OCI-LY3 (cell line): ENCODE measurements around the gene TMEM200B.
"Not testable (repeated sequence)": the region's sequence is repeated elsewhere in the genome, so short reads cannot be mapped to it uniquely, and the experiment has no call there.

ENCODE experiments used
- H2AFZ ChIP-seq: fragments of 200-600, 300-600 bp; shearing (Covaris generic); 2 replicates; pipeline ENCODE4 v1.6.0; 2014; ENCODE audit warnings: antibody characterized with exemption, low read depth, low read length
- H3K27ac ChIP-seq: fragments of 200-600, 300-600 bp; sonication (generic); 2 replicates; pipeline ENCODE4 v1.5.1; 2014; ENCODE audit warnings: mild to moderate bottlenecking, low read length, moderate library complexity, mixed read lengths
- H3K27me3 ChIP-seq: fragments of 200-600, 300-600 bp; sonication (generic); 2 replicates; pipeline ENCODE4 v1.6.1; 2014; ENCODE audit warnings: low read depth, low read length, mixed read lengths
- H3K36me3 ChIP-seq: fragments of 200-600, 300-600 bp; sonication (generic); replicated peaks from 2 replicates; pipeline ENCODE3; 2014; ENCODE audit warnings: low read depth, low read length, mixed read lengths
- H3K4me1 ChIP-seq: fragments of 300-600, 200-600 bp; sonication (generic); 2 replicates; pipeline ENCODE4 v1.6.1; 2014; ENCODE audit warnings: low read length, mixed read lengths
- H3K4me2 ChIP-seq: fragments of 200-600, 300-600 bp; sonication (generic); 2 replicates; pipeline ENCODE4 v1.6.1; 2014; ENCODE audit warnings: low read length, mixed read lengths
- H3K4me3 ChIP-seq: fragments of 300-600, 200-600 bp; sonication (generic); 2 replicates; pipeline ENCODE4 v1.5.1; 2014; ENCODE audit warnings: antibody characterized with exemption, mild to moderate bottlenecking, low read length, moderate library complexity
- H3K79me2 ChIP-seq: fragments of 300-600, 200-600 bp; shearing (Covaris generic); 2 replicates; pipeline ENCODE4 v1.6.1; 2014; ENCODE audit warnings: mild to moderate bottlenecking, low read length, mixed read lengths
- H3K9ac ChIP-seq: fragments of 300-600, 200-600 bp; shearing (Covaris generic); 2 replicates; pipeline ENCODE4 v1.6.0; 2014; ENCODE audit warnings: mild to moderate bottlenecking, low read length, moderate library complexity
- H3K9me3 ChIP-seq: fragments of 200-600, 300-600 bp; shearing (Covaris generic); 2 replicates; pipeline ENCODE4 v1.6.1; 2014; ENCODE audit warnings: low read length, mixed read lengths; ENCODE audit not compliant: insufficient read depth
- H4K20me1 ChIP-seq: fragments of 200-600, 300-600 bp; sonication (generic); 2 replicates; pipeline ENCODE4 v1.6.1; 2016; ENCODE audit warnings: low read length, mixed read lengths; ENCODE audit not compliant: insufficient read depth
- EZH2phosphoT487 ChIP-seq: fragments of 200-600 bp; shearing (Covaris generic); IDR thresholded peaks from 2 replicates; pipeline ENCODE4 v1.6.1; 2018; ENCODE audit warnings: antibody characterized with exemption, mixed run types, low read depth
- TF ChIP-seq, protein P1 (sequence below): fragments of 200-600, 300-600 bp; sonication (generic); IDR thresholded peaks from 2 replicates; pipeline ENCODE4 v1.5.1; 2014; ENCODE audit warnings: antibody characterized with exemption, low read length, low read depth

The TMEM200B gene

DNA sequence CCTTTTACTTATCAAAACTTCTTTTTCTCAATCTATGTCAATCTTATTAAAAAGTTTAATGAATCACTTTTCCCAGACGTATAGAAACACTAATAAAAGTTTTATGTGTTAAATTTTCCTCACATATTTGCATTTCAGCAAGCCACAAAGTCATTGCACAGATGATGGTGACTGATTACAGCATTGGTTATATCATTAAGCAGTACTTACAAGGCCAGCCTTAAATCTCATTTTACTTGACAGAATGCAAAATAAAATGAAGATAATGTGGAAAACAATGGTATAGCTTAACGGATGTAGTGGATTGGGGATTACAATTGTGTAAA lies 39.5 kb downstream of the TMEM200B start:
- Histone ChIP-seq H3K9ac (no peak overlapping the region), H3K36me3 (no peaks in the 10 kb centered on the region), H3K79me2 (no peaks in the 10 kb centered on the region), H3K9me3 (no peaks in the 10 kb centered on the region), H3K4me3 (no peak overlapping the region), H3K4me1 (no peaks in the 10 kb centered on the region), H4K20me1 (no peaks in the 10 kb centered on the region), H3K27me3 (no peaks in the 10 kb centered on the region), H3K27ac (no peak overlapping the region), H3K4me2 (no peak overlapping the region), H2AFZ (no peak overlapping the region)
- TF ChIP-seq, protein P1, sequence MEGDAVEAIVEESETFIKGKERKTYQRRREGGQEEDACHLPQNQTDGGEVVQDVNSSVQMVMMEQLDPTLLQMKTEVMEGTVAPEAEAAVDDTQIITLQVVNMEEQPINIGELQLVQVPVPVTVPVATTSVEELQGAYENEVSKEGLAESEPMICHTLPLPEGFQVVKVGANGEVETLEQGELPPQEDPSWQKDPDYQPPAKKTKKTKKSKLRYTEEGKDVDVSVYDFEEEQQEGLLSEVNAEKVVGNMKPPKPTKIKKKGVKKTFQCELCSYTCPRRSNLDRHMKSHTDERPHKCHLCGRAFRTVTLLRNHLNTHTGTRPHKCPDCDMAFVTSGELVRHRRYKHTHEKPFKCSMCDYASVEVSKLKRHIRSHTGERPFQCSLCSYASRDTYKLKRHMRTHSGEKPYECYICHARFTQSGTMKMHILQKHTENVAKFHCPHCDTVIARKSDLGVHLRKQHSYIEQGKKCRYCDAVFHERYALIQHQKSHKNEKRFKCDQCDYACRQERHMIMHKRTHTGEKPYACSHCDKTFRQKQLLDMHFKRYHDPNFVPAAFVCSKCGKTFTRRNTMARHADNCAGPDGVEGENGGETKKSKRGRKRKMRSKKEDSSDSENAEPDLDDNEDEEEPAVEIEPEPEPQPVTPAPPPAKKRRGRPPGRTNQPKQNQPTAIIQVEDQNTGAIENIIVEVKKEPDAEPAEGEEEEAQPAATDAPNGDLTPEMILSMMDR = no peak

DNA sequence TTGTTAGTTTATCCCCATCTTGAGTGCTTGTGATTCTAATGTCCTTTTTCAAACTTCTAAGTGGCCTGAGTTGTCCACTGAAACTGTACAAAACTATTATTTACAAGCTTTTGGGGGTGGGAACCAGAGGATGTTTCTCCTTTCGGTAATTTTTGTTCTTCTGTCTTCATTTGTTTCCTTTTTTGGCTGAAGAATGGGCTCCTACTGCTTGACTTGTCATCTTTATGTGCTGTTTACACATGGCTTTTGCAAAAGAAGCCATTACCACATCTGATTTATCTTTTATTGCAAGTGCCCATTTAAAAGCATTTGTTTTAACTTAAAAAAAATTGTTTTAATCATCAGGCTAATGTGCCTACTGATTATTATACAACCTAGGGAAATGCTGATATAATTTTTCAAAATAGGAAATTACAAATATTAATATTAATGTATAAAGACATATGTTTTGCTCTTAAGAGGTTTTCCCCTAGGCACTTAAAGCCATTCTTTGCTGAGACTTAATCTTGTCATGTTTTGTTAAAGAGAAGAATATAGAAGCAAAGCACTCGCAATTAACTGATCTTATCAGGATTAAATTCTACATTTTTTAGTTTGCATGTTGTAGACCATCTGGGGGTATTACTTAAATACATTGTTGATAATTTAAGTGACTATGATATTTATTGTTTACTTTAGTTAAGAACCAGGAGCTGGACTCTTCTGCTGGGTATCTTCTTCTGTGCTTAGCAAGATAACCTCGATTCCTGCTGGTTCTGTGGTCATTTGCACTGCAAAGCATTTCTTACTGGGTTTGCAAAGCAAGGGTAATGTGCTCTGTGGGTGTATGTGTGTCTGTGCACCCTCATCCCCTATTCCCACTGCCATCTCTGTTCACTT lies 40.1 kb downstream of the TMEM200B start:
- no peak overlapping the region for H3K27ac ChIP-seq
- no peaks in the 10 kb centered on the region for H3K27me3 ChIP-seq
- H3K79me2 ChIP-seq = no peaks in the 10 kb centered on the region
- H3K4me1 ChIP-seq = no peaks in the 10 kb centered on the region
- no peak for TF ChIP-seq EZH2phosphoT487
- TF ChIP-seq, protein P1 = no peak
- no peak overlapping the region for H3K4me2 ChIP-seq
- H3K4me3 ChIP-seq = no peak overlapping the region
- H2AFZ ChIP-seq = no peak overlapping the region
- no peaks in the 10 kb centered on the region for H3K36me3 ChIP-seq
- no peak overlapping the region for H3K9ac ChIP-seq
- H4K20me1 ChIP-seq = no peaks in the 10 kb centered on the region
- no peaks in the 10 kb centered on the region for H3K9me3 ChIP-seq

GRCh38 chr1:29082519-29082918 lies 41.2 kb downstream of the TMEM200B start:
- Histone ChIP-seq H3K4me2 (no peak overlapping the region), H3K79me2 (no peaks in the 10 kb centered on the region), H3K4me1 (no peaks in the 10 kb centered on the region), H3K27ac (no peak overlapping the region), H3K27me3 (no peaks in the 10 kb centered on the region), H3K9ac (no peak overlapping the region), H2AFZ (no peak overlapping the region), H3K4me3 (no peak overlapping the region), H3K9me3 (no peaks in the 10 kb centered on the region), H4K20me1 (no peaks in the 10 kb centered on the region), H3K36me3 (no peaks in the 10 kb centered on the region)
- TF ChIP-seq, protein P1 = no peak
- no peak for TF ChIP-seq EZH2phosphoT487

DNA sequence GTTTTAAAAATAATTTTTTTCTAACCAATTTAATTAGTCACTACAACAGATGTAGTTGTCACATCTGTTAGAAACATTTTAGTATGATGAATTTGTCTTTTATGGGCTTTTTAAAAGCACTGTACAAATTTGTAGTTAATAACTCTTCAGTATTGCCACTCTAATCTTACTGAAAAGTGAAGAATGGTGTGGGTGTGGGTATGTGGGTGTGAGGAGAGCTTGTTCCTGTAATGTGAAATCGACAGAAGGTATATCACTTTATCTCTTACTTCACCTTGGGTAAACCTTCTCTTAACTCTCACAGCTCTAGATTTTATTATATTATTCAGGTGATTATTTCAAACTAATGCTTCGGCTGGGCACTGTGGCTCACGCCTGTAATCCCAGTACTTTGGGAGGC lies 42.5 kb downstream of the TMEM200B start:
- Histone ChIP-seq H3K9me3 (no peaks in the 10 kb centered on the region), H2AFZ (no peak overlapping the region), H3K27me3 (no peaks in the 10 kb centered on the region), H3K27ac (no peak overlapping the region), H3K4me1 (no peaks in the 10 kb centered on the region), H3K4me3 (no peak overlapping the region), H3K9ac (no peak overlapping the region), H3K79me2 (no peaks in the 10 kb centered on the region), H4K20me1 (no peaks in the 10 kb centered on the region), H3K4me2 (no peak overlapping the region), H3K36me3 (no peaks in the 10 kb centered on the region)
- no peak for TF ChIP-seq EZH2phosphoT487
- TF ChIP-seq, protein P1 = no peak

DNA sequence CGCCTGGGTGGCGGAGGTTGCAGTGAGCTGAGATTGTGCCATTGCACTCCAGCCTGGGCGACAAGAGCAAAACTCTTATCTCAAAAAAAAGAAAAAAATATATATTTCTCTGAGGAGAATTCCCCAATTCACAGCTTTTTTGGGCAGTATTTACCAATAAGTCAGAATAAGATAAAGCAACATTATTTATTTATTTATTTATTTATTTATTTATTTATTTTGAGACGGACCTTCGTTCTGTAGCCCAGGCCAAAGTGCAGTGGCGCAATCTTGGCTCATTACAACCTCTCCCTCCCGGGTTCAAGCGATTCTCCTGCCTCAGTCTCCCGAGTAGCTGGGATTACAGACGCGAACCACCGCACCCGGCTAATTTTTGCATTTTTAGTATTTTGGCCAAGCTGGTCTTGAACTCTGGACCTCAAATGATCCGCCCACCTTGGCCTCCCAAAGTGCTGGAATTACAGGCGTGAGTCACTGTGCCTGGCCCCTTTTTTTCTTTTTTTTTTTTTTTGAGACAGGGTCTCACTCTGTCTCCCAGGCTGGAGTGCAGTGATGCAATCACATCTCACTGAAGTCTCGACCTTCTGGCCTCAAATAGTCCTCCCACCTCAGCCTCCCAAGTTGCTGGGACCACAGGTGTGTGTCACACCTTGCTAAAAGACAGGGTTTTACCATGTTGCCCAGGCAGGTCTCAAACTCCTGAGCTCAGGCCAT lies 43.6 kb downstream of the TMEM200B start:
- H4K20me1 ChIP-seq, H3K9me3 ChIP-seq, H3K4me3 ChIP-seq, H3K79me2 ChIP-seq, H3K27ac ChIP-seq, H2AFZ ChIP-seq, H3K4me2 ChIP-seq, H3K36me3 ChIP-seq, H3K27me3 ChIP-seq, H3K4me1 ChIP-seq, H3K9ac ChIP-seq: not testable (repeated sequence)
